ENCODE data around the gene UBALD2. TPM values are rescaled to one million over a fixed set of nuclear protein-coding genes. Genes with fewer than 3 reads are reported as not detected.
"Not testable (repeated sequence)": the region's sequence is repeated elsewhere in the genome, so short reads cannot be mapped to it uniquely, and the experiment has no call there.

The UBALD2 gene
- total RNA-seq, 1 donor from 2014 or later, result 3.4 TPM

DNA sequence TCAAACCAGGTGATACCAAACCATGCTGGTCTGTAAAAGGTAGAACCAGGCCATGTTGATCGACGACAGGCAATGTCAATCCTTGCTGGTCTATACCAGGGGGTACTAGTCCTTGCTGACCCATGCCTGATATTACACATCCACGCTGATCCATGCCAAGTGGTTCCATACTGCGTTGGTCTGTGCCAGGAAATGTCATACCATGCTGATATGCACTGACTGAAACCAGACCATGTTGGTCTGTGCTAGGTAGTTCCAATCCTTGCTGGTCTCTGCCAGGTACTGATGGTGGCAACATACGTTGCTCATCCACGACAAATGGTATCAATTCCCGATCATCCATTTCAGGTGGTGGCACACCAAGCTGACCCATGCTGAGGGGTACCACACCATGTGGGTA, 28.0 kb downstream of the UBALD2 start:
- H3K27me3 ChIP-seq (ENCODE audit: control insufficient read depth, insufficient read depth, low read length), result no peaks in the 10 kb centered on the region
- TF ChIP-seq, protein P1, sequence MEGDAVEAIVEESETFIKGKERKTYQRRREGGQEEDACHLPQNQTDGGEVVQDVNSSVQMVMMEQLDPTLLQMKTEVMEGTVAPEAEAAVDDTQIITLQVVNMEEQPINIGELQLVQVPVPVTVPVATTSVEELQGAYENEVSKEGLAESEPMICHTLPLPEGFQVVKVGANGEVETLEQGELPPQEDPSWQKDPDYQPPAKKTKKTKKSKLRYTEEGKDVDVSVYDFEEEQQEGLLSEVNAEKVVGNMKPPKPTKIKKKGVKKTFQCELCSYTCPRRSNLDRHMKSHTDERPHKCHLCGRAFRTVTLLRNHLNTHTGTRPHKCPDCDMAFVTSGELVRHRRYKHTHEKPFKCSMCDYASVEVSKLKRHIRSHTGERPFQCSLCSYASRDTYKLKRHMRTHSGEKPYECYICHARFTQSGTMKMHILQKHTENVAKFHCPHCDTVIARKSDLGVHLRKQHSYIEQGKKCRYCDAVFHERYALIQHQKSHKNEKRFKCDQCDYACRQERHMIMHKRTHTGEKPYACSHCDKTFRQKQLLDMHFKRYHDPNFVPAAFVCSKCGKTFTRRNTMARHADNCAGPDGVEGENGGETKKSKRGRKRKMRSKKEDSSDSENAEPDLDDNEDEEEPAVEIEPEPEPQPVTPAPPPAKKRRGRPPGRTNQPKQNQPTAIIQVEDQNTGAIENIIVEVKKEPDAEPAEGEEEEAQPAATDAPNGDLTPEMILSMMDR (IDR thresholded peaks at IDR 0.05; ENCODE audit: insufficient read depth, low read length, severe bottlenecking), result no peak
- no peak overlapping the region for H3K4me3 ChIP-seq (ENCODE audit: low read depth, low read length)
- H3K36me3 ChIP-seq (ENCODE audit: control insufficient read depth, insufficient read depth, low read length), result no peaks in the 10 kb centered on the region
- FAIRE-seq, result peak; percentile 87
- DNase-seq (ENCODE audit: low read depth), result no peak

DNA sequence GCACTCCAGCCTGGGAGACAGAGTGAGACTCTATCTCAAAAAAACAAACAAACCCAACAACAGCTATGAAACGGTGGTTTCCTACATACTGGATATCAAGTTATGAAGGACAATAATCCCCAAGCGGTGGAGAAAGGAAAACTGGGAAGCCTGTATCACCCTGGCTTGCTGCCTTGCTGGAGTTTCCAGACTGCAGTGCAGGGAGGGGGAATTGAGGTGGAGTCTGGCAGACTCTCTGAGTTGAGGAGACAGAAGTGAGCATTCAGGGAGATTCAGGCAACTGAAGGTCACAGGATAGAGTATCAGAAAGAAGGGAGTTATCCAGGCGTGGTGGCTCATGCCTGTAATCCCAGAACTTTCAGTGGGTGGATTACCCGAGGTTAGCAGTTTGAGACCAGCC, 31.0 kb downstream of the UBALD2 start:
- DNase-seq (ENCODE audit: low read depth), result no peak
- TF ChIP-seq, protein P1 (IDR thresholded peaks at IDR 0.05; ENCODE audit: insufficient read depth, low read length, severe bottlenecking), result no peak
- Histone ChIP-seq H3K4me3 (ENCODE audit: low read depth, low read length) (no peak overlapping the region), H3K36me3 (ENCODE audit: control insufficient read depth, insufficient read depth, low read length) (no peaks in the 10 kb centered on the region), H3K27me3 (ENCODE audit: control insufficient read depth, insufficient read depth, low read length) (no peaks in the 10 kb centered on the region)
- FAIRE-seq, result no peak

DNA sequence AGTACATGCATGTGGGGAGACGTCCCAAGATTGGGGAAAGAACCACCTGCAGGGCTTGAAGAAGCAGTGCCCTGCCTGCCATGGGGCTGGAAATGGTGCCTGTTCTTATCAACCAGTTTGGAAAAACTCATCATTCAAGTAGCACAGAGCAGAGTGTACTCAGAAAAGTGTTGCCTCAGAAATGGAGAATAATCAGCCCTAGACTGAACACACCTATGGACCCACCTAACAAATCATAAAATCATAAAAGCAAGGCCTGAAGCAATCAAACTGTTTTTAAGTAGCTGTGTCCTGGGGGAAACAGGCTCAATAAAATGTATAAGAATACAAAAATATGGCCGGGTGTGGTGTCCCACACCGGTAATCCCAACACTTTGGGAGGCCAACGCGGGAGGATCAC, 31.7 kb downstream of the UBALD2 start:
- DNase-seq (ENCODE audit: low read depth) (no peak), FAIRE-seq (no peak)
- TF ChIP-seq, protein P1 (IDR thresholded peaks at IDR 0.05; ENCODE audit: insufficient read depth, low read length, severe bottlenecking), result no peak
- Histone ChIP-seq H3K36me3 (ENCODE audit: control insufficient read depth, insufficient read depth, low read length) (no peaks in the 10 kb centered on the region), H3K4me3 (ENCODE audit: low read depth, low read length) (no peak overlapping the region), H3K27me3 (ENCODE audit: control insufficient read depth, insufficient read depth, low read length) (no peaks in the 10 kb centered on the region)

DNA sequence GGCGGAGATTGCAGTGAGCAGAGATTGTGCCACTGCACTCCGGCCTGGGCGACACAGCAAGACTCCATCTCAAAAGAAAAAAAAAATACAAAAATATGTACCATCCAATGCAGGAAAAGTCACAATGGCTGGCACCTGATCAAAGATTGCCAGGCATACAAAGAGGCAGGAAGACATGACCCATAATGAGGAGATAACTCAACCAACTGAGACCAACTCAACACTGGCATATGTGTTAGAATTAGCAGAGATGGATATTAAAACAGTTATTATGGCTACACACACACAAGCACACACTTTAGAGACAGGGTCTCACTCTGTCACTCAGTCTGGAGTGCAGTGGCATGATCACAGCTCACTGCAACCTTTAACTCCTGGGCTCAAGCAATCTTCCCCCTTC, 32.3 kb downstream of the UBALD2 start:
- Histone ChIP-seq H3K27me3 (ENCODE audit: control insufficient read depth, insufficient read depth, low read length) (no peaks in the 10 kb centered on the region), H3K4me3 (ENCODE audit: low read depth, low read length) (no peak overlapping the region), H3K36me3 (ENCODE audit: control insufficient read depth, insufficient read depth, low read length) (no peaks in the 10 kb centered on the region)
- TF ChIP-seq, protein P1 (IDR thresholded peaks at IDR 0.05; ENCODE audit: insufficient read depth, low read length, severe bottlenecking), result no peak
- FAIRE-seq (no peak), DNase-seq (ENCODE audit: low read depth) (no peak)

DNA sequence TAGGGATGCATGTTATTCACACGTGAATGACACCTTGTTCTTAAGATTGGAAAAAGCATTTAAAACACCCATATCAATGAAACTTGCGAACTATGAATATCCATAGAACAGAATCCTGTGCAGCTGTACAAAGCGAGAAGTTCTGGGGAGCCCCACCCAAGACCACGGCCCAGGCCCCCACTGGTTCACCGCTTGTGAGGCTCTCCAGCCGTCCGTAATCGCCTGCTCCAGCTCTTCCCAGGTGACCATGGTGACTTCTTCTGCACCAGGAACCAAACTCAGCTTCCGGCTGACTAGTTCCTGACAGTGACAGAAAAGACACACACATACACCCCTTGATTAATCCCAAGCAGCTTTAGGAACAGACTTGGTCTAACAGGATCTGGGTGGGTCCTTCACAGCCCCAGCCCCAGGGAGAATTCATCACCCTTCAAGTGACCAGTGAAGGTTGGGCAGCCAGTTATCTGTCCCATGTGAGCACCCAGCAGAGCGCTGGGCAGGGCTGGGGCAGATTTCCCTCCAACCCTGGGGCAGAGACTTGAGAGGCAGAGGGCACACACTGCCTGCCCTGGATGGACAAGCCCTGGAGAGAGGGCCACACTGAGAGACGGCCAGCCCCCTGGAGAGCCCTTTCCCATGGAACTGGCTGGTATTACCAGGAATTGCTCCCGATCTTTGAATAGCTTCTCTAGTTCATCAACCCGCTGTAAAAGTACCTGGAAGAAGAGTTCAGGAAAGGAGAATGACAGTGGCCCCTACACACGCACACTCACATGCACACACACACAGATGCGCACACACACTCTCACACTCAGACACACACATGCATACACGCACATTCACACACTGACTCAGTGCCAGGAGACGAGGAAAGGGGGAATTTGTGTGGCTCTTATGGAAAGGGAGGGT, 39.3 kb downstream of the UBALD2 start:
- TF ChIP-seq, protein P1 (IDR thresholded peaks at IDR 0.05; ENCODE audit: insufficient read depth, low read length, severe bottlenecking), result no peak
- Histone ChIP-seq H3K4me3 (ENCODE audit: low read depth, low read length) (no peak overlapping the region), H3K36me3 (ENCODE audit: control insufficient read depth, insufficient read depth, low read length) (no peaks in the 10 kb centered on the region), H3K27me3 (ENCODE audit: control insufficient read depth, insufficient read depth, low read length) (no peaks in the 10 kb centered on the region)
- FAIRE-seq (no peak), DNase-seq (ENCODE audit: low read depth) (no peak)

DNA sequence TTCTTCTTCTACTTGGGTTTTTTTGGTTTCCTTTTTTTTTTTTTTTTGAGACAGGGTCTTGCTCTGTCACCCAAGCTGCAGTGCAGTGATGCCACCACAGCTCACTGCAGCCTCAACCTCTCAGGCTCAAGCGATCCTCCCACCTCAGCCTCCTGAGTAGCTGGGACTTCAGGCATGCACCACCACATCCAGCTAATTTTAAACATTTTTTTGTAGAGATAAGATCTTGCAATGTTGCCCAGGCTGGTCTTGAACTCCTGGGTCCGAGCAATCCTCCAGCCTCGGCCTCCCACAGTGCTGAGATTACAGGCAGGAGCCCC, 39.9 kb downstream of the UBALD2 start:
- H3K27me3 ChIP-seq (ENCODE audit: control insufficient read depth, insufficient read depth, low read length); H3K36me3 ChIP-seq (ENCODE audit: control insufficient read depth, insufficient read depth, low read length); H3K4me3 ChIP-seq (ENCODE audit: low read depth, low read length); FAIRE-seq; DNase-seq (ENCODE audit: low read depth): not testable (repeated sequence)

All from bronchial epithelial cell (primary cell).